Lower leg skin (tissue), 4 donors: Measurements from ENCODE around the gene A3GALT2. TPM values are rescaled to one million over a fixed set of nuclear protein-coding genes. Genes with fewer than 3 reads are reported as not detected.

Experiments
- DNase-seq, 2 donors: peaks; one replicate each; pipeline ENCODE4 v3.0.0-alpha.2; 2019; ENCODE audit warnings: low spot score in 2 of 2
- H3K4me3 ChIP-seq: fragments of 200-600 bp; sonication (generic); 2 replicates; pipeline ENCODE4 v1.5.1; 2017; ENCODE audit warnings: mild to moderate bottlenecking, low read depth; ENCODE audit not compliant: poor library complexity, severe bottlenecking
- POLR2A ChIP-seq, 2 donors: fragments of 450-650 bp; IDR thresholded peaks; one replicate each; pipeline ENCODE4 v1.6.1; 2016 to 2017; ENCODE audit warnings: antibody characterized with exemption in 2 of 2, mild to moderate bottlenecking in 1 of 2, moderate library complexity in 1 of 2
- WGBS, 2 donors: methylation state at CpG; one replicate each; pipeline ENCODE4 v1.1.5; 2018; 5-methylcytosine and 5-hydroxymethylcytosine counted together
- intact Hi-C: fragments of 100-400 bp; cut with DNase I; formaldehyde crosslinking; loops from one replicate; pipeline ENCODE4 v1.15.0; 2023; ENCODE audit warnings: low total_unique reads
- total RNA-seq, 4 donors: library from RNA; depleted of rRNA; stranded (reverse); fragments of >200 nt; gene quantifications; one replicate each; pipeline ENCODE4 v1.1.0, GENCODE V29; 2016
- TF ChIP-seq, protein P1 (sequence below), 3 donors: fragments of 450-650 bp; IDR thresholded peaks; one replicate each; pipeline ENCODE4 v1.5.1; 2016; ENCODE audit warnings: antibody characterized with exemption in 3 of 3, mild to moderate bottlenecking in 3 of 3, moderate library complexity in 2 of 3

Gene A3GALT2
- total RNA-seq, 4 donors from 2014 or later, result not detected

DNA sequence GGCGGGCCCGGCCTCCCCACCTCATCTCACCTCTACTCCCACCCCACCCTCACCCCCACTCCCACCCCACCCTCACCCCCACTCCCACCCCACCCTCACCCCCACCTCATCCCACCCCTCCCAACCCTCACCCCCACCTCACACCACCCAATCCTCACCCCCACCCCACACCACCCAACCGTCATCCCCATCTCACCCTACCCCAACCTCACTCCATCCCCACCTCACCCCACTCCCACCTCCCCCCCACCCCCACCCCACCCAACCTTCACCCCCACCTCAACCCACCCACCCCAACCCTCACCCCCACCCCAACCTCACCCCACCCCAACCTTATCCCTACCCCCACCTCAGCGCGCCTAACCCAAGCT, 13.4 kb downstream of the A3GALT2 start:
- TF ChIP-seq, protein P1, sequence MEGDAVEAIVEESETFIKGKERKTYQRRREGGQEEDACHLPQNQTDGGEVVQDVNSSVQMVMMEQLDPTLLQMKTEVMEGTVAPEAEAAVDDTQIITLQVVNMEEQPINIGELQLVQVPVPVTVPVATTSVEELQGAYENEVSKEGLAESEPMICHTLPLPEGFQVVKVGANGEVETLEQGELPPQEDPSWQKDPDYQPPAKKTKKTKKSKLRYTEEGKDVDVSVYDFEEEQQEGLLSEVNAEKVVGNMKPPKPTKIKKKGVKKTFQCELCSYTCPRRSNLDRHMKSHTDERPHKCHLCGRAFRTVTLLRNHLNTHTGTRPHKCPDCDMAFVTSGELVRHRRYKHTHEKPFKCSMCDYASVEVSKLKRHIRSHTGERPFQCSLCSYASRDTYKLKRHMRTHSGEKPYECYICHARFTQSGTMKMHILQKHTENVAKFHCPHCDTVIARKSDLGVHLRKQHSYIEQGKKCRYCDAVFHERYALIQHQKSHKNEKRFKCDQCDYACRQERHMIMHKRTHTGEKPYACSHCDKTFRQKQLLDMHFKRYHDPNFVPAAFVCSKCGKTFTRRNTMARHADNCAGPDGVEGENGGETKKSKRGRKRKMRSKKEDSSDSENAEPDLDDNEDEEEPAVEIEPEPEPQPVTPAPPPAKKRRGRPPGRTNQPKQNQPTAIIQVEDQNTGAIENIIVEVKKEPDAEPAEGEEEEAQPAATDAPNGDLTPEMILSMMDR (IDR thresholded peaks at IDR 0.05), result no peak
- no peak for TF ChIP-seq POLR2A (IDR thresholded peaks at IDR 0.05)
- intact Hi-C loops, result no loop called here
- no peak overlapping the region for H3K4me3 ChIP-seq
- DNase-seq, result no peak
- WGBS, 2 donors, result 35 to 56% methylated on average over 2 of the region's 5 CpGs

DNA sequence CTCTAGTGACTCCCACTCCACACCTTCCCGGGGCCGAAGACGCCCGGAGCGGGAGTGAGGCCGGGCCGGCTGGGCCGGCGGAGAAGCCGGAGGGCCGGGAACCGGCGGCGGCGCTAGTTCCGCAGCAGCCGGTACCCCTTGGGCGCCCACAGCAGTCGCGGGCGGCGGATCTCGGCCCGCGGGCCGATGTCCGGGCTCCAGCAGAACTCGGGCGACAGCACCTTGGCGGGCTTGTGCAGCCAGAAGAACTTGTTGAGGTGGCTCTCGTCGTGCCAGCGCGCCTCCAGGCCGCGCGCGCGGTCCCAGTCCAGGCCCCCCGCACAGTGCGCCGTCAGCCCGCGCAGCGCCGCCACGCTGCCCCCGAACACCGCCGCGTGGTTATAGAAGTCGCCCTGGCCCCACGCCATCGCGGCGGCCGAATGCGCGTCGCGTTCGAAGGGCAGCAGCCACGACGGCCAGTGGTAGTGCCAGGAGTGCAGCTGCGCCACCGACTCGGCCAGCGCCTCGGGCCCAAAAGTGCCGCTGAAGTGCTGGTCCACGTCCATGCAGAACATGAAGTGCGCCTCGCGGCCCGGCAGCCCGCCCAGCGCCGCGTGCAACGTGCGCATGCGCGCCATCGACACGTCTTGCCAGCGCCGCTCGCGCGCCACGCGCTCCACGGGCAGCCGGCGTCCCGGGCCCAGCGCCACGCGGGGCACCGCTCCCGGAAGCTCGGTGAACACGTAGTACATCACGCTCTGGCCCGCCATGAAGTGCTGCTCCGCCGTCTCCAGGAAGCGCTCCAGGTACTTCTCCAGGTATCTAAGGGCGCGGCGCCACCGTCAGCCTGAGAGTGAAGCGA, 14.0 kb downstream of the A3GALT2 start:
- no peak for TF ChIP-seq POLR2A (IDR thresholded peaks at IDR 0.05)
- TF ChIP-seq, protein P1 (IDR thresholded peaks at IDR 0.05), result no peak
- 43 to 53% methylated on average over 15 to 29 of the region's 113 CpGs for WGBS, 2 donors
- intact Hi-C loops, result no loop called here
- no peak for DNase-seq
- no peak overlapping the region for H3K4me3 ChIP-seq

- 61 to 66% methylated on average over 20 of the region's 20 CpGs for WGBS, 2 donors
- TF ChIP-seq POLR2A (IDR thresholded peaks at IDR 0.05), result no peak
- TF ChIP-seq, protein P1 (IDR thresholded peaks at IDR 0.05), result no peak
- intact Hi-C loops, result no loop called here
- no peak for DNase-seq
- no peak overlapping the region for H3K4me3 ChIP-seq
Observed at GRCh38 chr1:33305816-33306652, 14.9 kb downstream of the A3GALT2 start.

DNA sequence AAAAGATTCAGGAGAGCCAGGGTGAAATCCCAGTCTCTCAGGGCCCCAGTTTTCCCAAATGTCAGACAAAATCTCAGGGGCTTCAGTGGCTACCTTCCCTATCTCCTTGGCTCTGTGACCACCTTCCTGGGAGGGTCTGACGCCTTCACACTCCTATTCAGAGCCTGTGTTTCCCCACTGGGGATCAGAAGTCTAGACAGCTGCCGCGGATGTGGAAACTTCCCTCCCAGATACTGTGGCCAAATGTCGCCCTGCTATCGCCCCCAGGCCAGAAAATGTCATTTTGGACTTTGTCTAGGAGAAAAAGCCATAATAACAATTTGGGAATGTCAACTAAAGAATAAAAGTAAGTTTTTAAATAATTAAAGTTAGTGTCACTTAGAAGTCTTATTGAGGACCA, 15.9 kb downstream of the A3GALT2 start:
- TF ChIP-seq, protein P1 (IDR thresholded peaks at IDR 0.05), result no peak
- TF ChIP-seq POLR2A (IDR thresholded peaks at IDR 0.05), result no peak
- no peak overlapping the region for H3K4me3 ChIP-seq
- DNase-seq, result no peak
- intact Hi-C loops, result no loop called here
- 92 to 96% methylated on average over 5 of the region's 5 CpGs for WGBS, 2 donors

DNA sequence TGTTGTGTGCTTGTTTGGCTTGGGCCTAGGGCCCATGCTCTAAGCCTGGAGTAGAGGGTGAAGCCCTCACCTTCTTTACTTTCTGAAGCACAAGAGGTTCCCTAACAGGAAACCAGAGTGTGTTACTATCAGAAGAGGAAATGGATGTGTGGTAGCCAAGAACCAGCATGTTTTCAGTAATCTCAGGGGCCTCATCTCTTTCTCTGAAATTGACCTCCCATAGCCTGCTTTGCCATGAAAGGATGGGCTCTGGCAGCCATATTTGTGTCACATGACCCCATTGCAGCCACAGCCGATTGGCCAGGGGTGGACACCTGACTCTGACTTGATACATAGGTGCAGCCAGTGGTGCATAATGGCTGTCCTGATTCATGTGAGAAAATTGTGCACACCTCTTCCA, 18.6 kb downstream of the A3GALT2 start:
- no peak for DNase-seq
- H3K4me3 ChIP-seq, result no peak overlapping the region
- TF ChIP-seq, protein P1 (IDR thresholded peaks at IDR 0.05), result no peak
- no peak for TF ChIP-seq POLR2A (IDR thresholded peaks at IDR 0.05)
- intact Hi-C loops, result no loop called here
- WGBS, 2 donors, result 80 to 94% methylated on average over 1 of the region's 1 CpG
